GM12878 (cell line): ENCODE measurements around the gene ABTB1.

Experiments
- ASH2L ChIP-seq: fragments of 300-600, 200-600 bp; sonication (generic); IDR thresholded peaks from 2 replicates; pipeline ENCODE4 v1.6.1; 2017; ENCODE audit warnings: low read depth, mild to moderate bottlenecking, borderline replicate concordance
- ATF3 ChIP-seq: IDR thresholded peaks from 2 replicates; pipeline ENCODE4 v1.6.1; 2011; ENCODE audit warnings: low read depth, mild to moderate bottlenecking, low read length, moderate library complexity, borderline replicate concordance; ENCODE audit errors: extremely low read depth
- CTCF ChIP-seq, 3 experiments: IDR thresholded peaks in 2 of 3; conservative IDR thresholded peaks in 1 of 3; 2 replicates each; pipeline ENCODE4 v1.5.1; 2011; ENCODE audit warnings: low read depth in 3 of 3, low read length in 3 of 3, mild to moderate bottlenecking in 3 of 3, control low read depth in 2 of 3, moderate library complexity in 2 of 3, inconsistent platforms in 1 of 3, mixed read lengths in 1 of 3; ENCODE audit not compliant: control insufficient read depth in 2 of 3, insufficient read depth in 1 of 3; ENCODE audit errors: extremely low read depth in 1 of 3
- ELK1 ChIP-seq: IDR thresholded peaks from 2 replicates; pipeline ENCODE4 v1.6.1; 2012; ENCODE audit warnings: low read depth, low read length, improper control_type of control experiment
- EP300 ChIP-seq, 2 experiments: fragments of 150-350 bp in 1 of 2; IDR thresholded peaks; 2 replicates each; pipeline ENCODE4 v1.6.1; 2011 to 2012; ENCODE audit warnings: low read depth in 2 of 2, low read length in 2 of 2, borderline replicate concordance in 1 of 2, improper control_type of control experiment in 1 of 2, inconsistent platforms in 1 of 2; ENCODE audit not compliant: control insufficient read depth in 1 of 2
- ESRRA ChIP-seq: IDR thresholded peaks from 2 replicates; pipeline ENCODE4 v1.6.1; 2012; ENCODE audit warnings: mild to moderate bottlenecking, low read length, improper control_type of control experiment
- ETV6 ChIP-seq, 2 experiments: fragments of 450-650 bp in 1 of 2; IDR thresholded peaks in 1 of 2; conservative IDR thresholded peaks in 1 of 2; 2 replicates each; pipeline ENCODE4 v1.6.1; 2014; ENCODE audit warnings: antibody characterized with exemption in 1 of 2, borderline replicate concordance in 1 of 2, low read depth in 1 of 2, mild to moderate bottlenecking in 1 of 2, moderate library complexity in 1 of 2
- HDGF ChIP-seq: fragments of 450-650 bp; IDR thresholded peaks from 2 replicates; pipeline ENCODE4 v1.6.1; 2016; ENCODE audit warnings: antibody characterized with exemption
- NFIC ChIP-seq: IDR thresholded peaks from 2 replicates; pipeline ENCODE4 v1.6.1; 2012; ENCODE audit warnings: low read depth, mild to moderate bottlenecking, inconsistent platforms, low read length, moderate library complexity
- PKNOX1 ChIP-seq: fragments of 450-650 bp; IDR thresholded peaks from 2 replicates; pipeline ENCODE4 v1.6.1; 2016; ENCODE audit warnings: mild to moderate bottlenecking
- POLR2A ChIP-seq: IDR thresholded peaks from 2 replicates; pipeline ENCODE4 v1.6.1; 2011; ENCODE audit warnings: low read depth, mild to moderate bottlenecking, low read length
- POLR2AphosphoS5 ChIP-seq: IDR thresholded peaks from 2 replicates; pipeline ENCODE4 v1.6.1; 2011; ENCODE audit warnings: mild to moderate bottlenecking, low read length, inconsistent platforms
- RELA ChIP-seq: fragments of 450-650 bp; IDR thresholded peaks from 2 replicates; pipeline ENCODE4 v1.8.0; 2014; ENCODE audit warnings: borderline replicate concordance; ENCODE audit not compliant: partially characterized antibody
- ZNF217 ChIP-seq: fragments of 450-650 bp; IDR thresholded peaks from 2 replicates; pipeline ENCODE4 v1.6.1; 2017; ENCODE audit warnings: antibody characterized with exemption, mild to moderate bottlenecking

GRCh38 chr3:127625821-127626220 lies 46.9 kb upstream of the ABTB1 start:
- TF ChIP-seq ESRRA (no peak), CTCF (IDR thresholded peaks at IDR 0.05 in 2 of 3, conservative IDR thresholded peaks at IDR 0.05 in 1 of 3; ENCODE audit: control insufficient read depth in 2 of 3, extremely low read depth in 1 of 3, insufficient read depth in 1 of 3, low read depth in 3 of 3, low read length in 3 of 3) (no peak), HDGF (no peak), POLR2AphosphoS5 (no peak), RELA (no peak), ELK1 (no peak), PKNOX1 (no peak), EP300 (IDR thresholded peaks at IDR 0.05; ENCODE audit: borderline replicate concordance in 1 of 2, control insufficient read depth in 1 of 2, low read depth in 2 of 2, low read length in 2 of 2) (no peak), POLR2A (no peak), ASH2L (no peak), ATF3 (no peak), ETV6 (conservative IDR thresholded peaks at IDR 0.05 in 1 of 2, IDR thresholded peaks at IDR 0.05 in 1 of 2; ENCODE audit: borderline replicate concordance in 1 of 2, low read depth in 1 of 2) (no peak), ZNF217 (no peak), NFIC (no peak)
